Rectal smooth muscle tissue (tissue), 1 donor: ENCODE data around the gene ECSCR.
"Not testable (repeated sequence)": the region's sequence is repeated elsewhere in the genome, so short reads cannot be mapped to it uniquely, and the experiment has no call there.

Source experiments
- H3K27ac ChIP-seq: one replicate; pipeline ENCODE4 v1.7.0; 2013; ENCODE audit warnings: low read depth, low read length, inconsistent platforms
- H3K27me3 ChIP-seq: one replicate; pipeline ENCODE4 v1.7.0; 2013; ENCODE audit warnings: low read length; ENCODE audit not compliant: control insufficient read depth, insufficient read depth
- H3K36me3 ChIP-seq: one replicate; pipeline ENCODE4 v1.7.0; 2013; ENCODE audit warnings: low read length; ENCODE audit not compliant: control insufficient read depth, insufficient read depth
- H3K4me1 ChIP-seq: one replicate; pipeline ENCODE4 v1.7.0; 2013; ENCODE audit warnings: low read length; ENCODE audit not compliant: control insufficient read depth, insufficient read depth
- H3K4me3 ChIP-seq: one replicate; pipeline ENCODE4 v1.7.0; 2013; ENCODE audit warnings: low read length
- H3K9ac ChIP-seq: one replicate; pipeline ENCODE4 v1.7.0; 2013; ENCODE audit warnings: low read length

ECSCR gene

GRCh38 chr5:139482050-139482889 lies 19.7 kb upstream of the ECSCR start, which contains the start of gene STING1:
TSS of gene STING1 (minus strand) at chr5:139482758. CDS start at chr5:139481704, 1,054 bp downstream.
- Histone ChIP-seq H3K36me3 (no peaks in the 10 kb centered on the region), H3K4me3 (peak within 1 kb of the TSS; percentile 59), H3K9ac (peak within 1 kb of the TSS; percentile 49), H3K27ac (peak within 1 kb of the TSS; percentile 76), H3K27me3 (no peaks in the 10 kb centered on the region), H3K4me1 (peaks cover 5% of the 10 kb centered on the region)

GRCh38 chr5:139481580-139482049 lies 19.1 kb upstream of the ECSCR start:
- Histone ChIP-seq H3K4me3 (peak overlapping the region; percentile 59), H3K36me3 (no peaks in the 10 kb centered on the region), H3K9ac (peak overlapping the region; percentile 49), H3K27ac (peak overlapping the region; percentile 76), H3K4me1 (peaks cover 5% of the 10 kb centered on the region), H3K27me3 (no peaks in the 10 kb centered on the region)

- Histone ChIP-seq H3K4me1 (peaks cover 5% of the 10 kb centered on the region), H3K9ac (peak overlapping the region; percentile 22), H3K27ac (peak overlapping the region; percentile 76), H3K36me3 (no peaks in the 10 kb centered on the region), H3K27me3 (no peaks in the 10 kb centered on the region), H3K4me3 (peak overlapping the region; percentile 59)
Observed at GRCh38 chr5:139481122-139481533, 18.6 kb upstream of the ECSCR start.

DNA sequence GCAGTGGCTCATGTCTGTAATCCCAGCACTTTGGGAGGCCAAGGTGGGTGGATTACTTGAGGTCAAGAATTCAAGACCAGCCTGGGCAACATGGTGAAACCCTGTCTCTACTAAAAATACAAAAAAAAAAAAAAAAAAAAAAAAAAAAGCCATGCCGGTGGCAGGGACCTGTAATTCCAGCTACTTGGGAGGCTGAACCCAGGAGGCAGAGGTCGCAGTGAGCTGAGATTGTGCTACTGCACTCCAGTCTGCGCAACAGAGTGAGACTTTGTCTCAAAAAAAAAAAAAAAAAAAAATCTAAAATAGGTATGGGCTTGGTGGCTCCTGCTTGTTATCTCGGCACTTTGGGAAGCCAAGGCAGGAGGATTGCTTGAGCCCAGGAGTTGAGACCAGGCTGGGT lies 17.2 kb upstream of the ECSCR start:
- H3K27me3 ChIP-seq, H3K4me1 ChIP-seq, H3K4me3 ChIP-seq, H3K36me3 ChIP-seq, H3K9ac ChIP-seq, H3K27ac ChIP-seq: not testable (repeated sequence)

GRCh38 chr5:139478657-139479423 lies 16.3 kb upstream of the ECSCR start:
- H3K27ac ChIP-seq, H3K36me3 ChIP-seq, H3K4me3 ChIP-seq, H3K27me3 ChIP-seq, H3K9ac ChIP-seq, H3K4me1 ChIP-seq: not testable (repeated sequence)

DNA sequence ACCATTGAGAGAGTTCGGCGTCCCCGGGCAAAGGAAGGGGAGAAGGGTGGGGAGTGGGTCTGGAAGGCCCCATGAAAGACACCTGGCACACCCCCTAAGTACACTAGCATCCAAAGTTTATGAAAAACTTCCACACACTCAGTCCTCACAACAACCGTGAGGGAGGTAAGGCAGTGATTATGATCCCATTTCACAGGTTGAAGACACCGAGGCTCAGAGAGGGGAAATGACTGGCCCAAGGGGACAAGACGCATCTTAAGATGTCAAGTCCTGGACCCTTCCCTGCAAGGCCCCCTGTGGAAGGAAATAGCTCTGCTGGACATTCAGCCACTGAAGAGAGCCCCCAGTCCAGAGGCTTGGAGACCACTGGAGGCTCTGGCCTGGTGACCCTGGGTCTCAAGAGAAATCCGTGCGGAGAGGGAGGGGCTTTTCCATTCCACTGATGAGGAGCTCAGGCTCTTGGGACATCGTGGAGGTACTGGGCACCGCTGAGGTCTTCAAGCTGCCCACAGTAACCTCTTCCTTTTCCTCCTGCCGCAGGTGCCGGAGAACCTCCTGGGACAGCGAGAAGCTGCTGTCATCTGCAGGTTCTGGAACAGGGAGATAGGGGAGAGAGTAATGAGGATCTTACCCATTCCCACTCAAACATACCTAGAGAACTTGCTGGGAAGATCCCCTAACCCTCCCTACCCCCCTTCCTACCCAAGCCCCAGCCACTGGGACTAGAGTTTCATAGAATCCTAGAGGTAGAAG lies 13.5 kb upstream of the ECSCR start:
- no peak overlapping the region for H3K9ac ChIP-seq
- H3K36me3 ChIP-seq, result no peaks in the 10 kb centered on the region
- H3K27me3 ChIP-seq, result peaks cover 4% of the 10 kb centered on the region
- no peak overlapping the region for H3K27ac ChIP-seq
- no peak overlapping the region for H3K4me3 ChIP-seq
- no peaks in the 10 kb centered on the region for H3K4me1 ChIP-seq

DNA sequence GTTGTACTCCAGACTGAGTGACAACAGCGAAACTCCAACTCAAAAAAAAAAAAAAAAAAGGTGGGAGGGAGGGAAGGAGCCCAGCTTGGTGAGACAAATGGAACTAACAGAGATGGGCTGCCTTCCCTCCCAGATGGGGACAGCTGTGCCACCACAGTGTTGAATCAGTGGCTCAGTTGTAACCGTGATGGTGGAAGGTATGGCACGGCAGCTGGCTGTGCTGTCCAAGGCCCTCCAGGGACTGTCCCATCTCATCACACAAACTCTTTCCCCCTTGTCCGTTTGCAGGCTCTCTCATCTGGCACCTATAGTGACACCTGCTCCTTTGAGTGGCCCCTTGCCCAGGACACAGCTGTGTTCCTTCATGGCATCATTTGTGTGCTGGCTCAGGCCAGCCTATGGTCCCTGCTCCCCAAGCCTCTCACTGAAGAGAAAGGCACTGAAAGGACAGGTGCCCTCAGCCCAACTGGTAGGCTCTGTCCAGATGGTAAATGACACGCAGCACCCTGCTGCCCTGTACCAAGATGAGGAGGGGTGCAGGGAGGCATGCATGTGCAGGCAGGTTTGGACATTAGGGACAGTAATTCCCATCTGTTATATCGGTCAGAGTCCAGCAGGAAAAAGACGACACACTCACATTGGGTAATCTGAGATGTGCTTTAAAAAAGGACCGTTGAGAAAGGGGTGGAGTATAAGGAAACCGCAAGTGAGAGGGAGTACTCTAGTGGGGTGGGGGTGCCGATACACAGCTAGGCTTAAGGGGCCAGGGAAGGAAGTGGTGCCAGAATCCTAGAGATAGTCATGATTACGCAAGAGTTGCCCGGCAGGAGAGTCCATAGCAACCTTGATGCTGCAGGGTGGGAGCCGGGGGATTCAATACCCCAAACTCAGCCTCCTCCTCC lies 12.6 kb upstream of the ECSCR start:
- H3K36me3 ChIP-seq, result no peaks in the 10 kb centered on the region
- no peak overlapping the region for H3K27ac ChIP-seq
- no peak overlapping the region for H3K4me3 ChIP-seq
- peaks cover 4% of the 10 kb centered on the region for H3K27me3 ChIP-seq
- H3K9ac ChIP-seq, result no peak overlapping the region
- H3K4me1 ChIP-seq, result no peaks in the 10 kb centered on the region

DNA sequence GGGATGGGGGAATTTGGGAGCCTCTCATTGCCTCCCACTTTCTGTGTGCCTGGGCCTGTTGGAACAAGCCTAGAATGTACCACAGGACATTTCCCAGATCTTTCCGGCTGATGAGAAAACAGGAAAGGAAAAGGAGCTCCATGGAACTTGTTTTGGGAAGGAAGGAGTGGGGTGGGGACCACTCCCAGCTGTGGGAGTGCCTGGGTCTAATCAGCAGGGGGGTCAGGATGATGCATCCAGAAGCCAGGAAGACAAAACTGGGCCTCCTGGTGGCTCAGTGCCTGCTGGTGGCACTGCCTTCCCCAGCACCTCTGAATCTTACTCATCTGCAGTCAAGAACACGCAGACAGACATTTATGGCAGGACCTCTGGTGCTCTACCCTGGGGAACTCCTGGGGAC lies 11.0 kb upstream of the ECSCR start:
- peaks cover 4% of the 10 kb centered on the region for H3K27me3 ChIP-seq
- no peak overlapping the region for H3K9ac ChIP-seq
- no peaks in the 10 kb centered on the region for H3K36me3 ChIP-seq
- no peak overlapping the region for H3K27ac ChIP-seq
- H3K4me3 ChIP-seq, result no peak overlapping the region
- no peaks in the 10 kb centered on the region for H3K4me1 ChIP-seq

- H3K4me3 ChIP-seq, result no peak overlapping the region
- H3K27me3 ChIP-seq, result peaks cover 4% of the 10 kb centered on the region
- H3K9ac ChIP-seq, result no peak overlapping the region
- no peaks in the 10 kb centered on the region for H3K4me1 ChIP-seq
- H3K36me3 ChIP-seq, result no peaks in the 10 kb centered on the region
- no peak overlapping the region for H3K27ac ChIP-seq
Observed at GRCh38 chr5:139473105-139473504, 10.6 kb upstream of the ECSCR start.

DNA sequence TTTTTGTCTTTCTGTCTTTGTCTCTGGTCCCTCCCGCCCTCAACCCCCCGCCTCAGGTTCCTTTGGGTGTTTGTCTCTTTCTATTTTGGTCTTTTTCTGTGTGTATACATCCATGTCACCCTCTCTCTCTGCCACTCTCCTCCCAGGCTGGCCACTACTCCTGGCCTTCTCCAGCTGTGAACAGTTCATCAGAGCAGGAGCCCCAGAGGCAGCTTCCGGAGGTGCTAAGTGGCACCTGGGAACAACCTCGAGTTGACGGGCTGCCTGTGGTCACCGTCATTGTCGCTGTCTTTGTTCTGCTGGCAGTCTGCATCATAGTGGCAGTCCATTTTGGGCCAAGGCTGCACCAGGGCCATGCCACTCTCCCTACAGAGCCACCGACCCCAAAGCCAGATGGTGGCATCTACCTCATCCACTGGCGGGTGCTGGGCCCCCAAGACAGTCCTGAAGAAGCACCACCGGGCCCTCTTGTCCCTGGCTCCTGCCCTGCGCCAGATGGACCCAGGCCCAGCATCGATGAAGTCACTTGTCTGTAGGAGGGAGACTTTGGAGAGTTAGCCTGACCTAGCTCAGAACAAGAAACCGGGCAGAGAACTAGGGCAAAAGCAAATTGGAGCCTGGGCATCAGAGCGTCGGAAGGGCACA lies 10.0 kb upstream of the ECSCR start:
- Histone ChIP-seq H3K36me3 (no peaks in the 10 kb centered on the region), H3K4me1 (no peaks in the 10 kb centered on the region), H3K27ac (no peak overlapping the region), H3K27me3 (peaks cover 4% of the 10 kb centered on the region), H3K4me3 (no peak overlapping the region), H3K9ac (no peak overlapping the region)

- peak within 1 kb of the TSS; percentile 61 for H3K4me3 ChIP-seq
Observed at GRCh38 chr5:139470821-139471300, 8.3 kb upstream of the ECSCR start, which contains the start of gene SMIM33. TSS of gene SMIM33 (plus strand) at chr5:139471004. CDS start at chr5:139471122, 118 bp downstream.

More at GRCh38 chr5:139470821-139471300, 8.3 kb upstream of the ECSCR start, which contains the start of gene SMIM33:
- Histone ChIP-seq H3K27me3 (peaks cover 4% of the 10 kb centered on the region), H3K36me3 (no peaks in the 10 kb centered on the region), H3K4me1 (no peaks in the 10 kb centered on the region), H3K9ac (peak within 1 kb of the TSS; percentile 22), H3K27ac (no peak within 1 kb of the TSS)
